CD4-positive, CD25-positive, alpha-beta regulatory T cell (primary cell): ENCODE data around the gene KCNMA1. TPM values are rescaled to one million over a fixed set of nuclear protein-coding genes. Genes with fewer than 3 reads are reported as not detected.

Experiments used
- ATAC-seq, 2 donors: fragments of 150-1000 bp; cut with Tn5 transposase; one replicate each; pipeline ENCODE4 v1.10.0; 2021; ENCODE audit warnings: low read depth in 2 of 2, moderate number of reproducible peaks in 2 of 2, moderate library complexity in 1 of 2
- DNase-seq, 3 donors: peaks; one replicate each; pipeline versions ENCODE4 v3.0.0 to v3.0.0-alpha.2; 2012 to 2022; ENCODE audit warnings: mixed read lengths in 1 of 3
- H3K27ac ChIP-seq: one replicate; pipeline ENCODE4 v1.7.0; 2013; ENCODE audit warnings: mild to moderate bottlenecking, low read length; ENCODE audit not compliant: insufficient read depth, poor library complexity, severe bottlenecking
- H3K27me3 ChIP-seq: one replicate; pipeline ENCODE4 v1.7.0; 2013; ENCODE audit warnings: low read length; ENCODE audit not compliant: control insufficient read depth, insufficient read depth
- H3K36me3 ChIP-seq: one replicate; pipeline ENCODE4 v1.7.0; 2013; ENCODE audit warnings: mild to moderate bottlenecking, low read length, moderate library complexity; ENCODE audit not compliant: control insufficient read depth, insufficient read depth
- H3K4me1 ChIP-seq: 2 replicates; pipeline ENCODE4 v1.7.0; 2013; ENCODE audit warnings: mild to moderate bottlenecking, low read length; ENCODE audit not compliant: insufficient read depth, control insufficient read depth, poor library complexity, severe bottlenecking
- H3K4me3 ChIP-seq: one replicate; pipeline ENCODE4 v1.7.0; 2013; ENCODE audit warnings: low read depth, mild to moderate bottlenecking, low read length, moderate library complexity
- H3K9me3 ChIP-seq, 2 experiments: 1 replicate in 1 of 2; 2 replicates in 1 of 2; pipeline ENCODE4 v1.7.0; 2013; ENCODE audit warnings: low read length in 2 of 2, mild to moderate bottlenecking in 1 of 2, moderate library complexity in 1 of 2; ENCODE audit not compliant: control insufficient read depth in 2 of 2
- H3K27ac Mint-ChIP-seq, 3 donors: one replicate each; pipeline ENCODE4 v1.8.0; 2020 to 2022; ENCODE audit warnings: mild to moderate bottlenecking in 3 of 3, mixed read lengths in 3 of 3, moderate library complexity in 2 of 3
- H3K27me3 Mint-ChIP-seq: one replicate; pipeline ENCODE4 v1.8.0; 2022; ENCODE audit warnings: mild to moderate bottlenecking, mixed read lengths
- H3K36me3 Mint-ChIP-seq: one replicate; pipeline ENCODE4 v1.8.0; 2020; ENCODE audit warnings: mixed read lengths
- H3K4me1 Mint-ChIP-seq, 4 donors: one replicate each; pipeline ENCODE4 v1.8.0; 2020 to 2022; ENCODE audit warnings: mixed read lengths in 4 of 4, mild to moderate bottlenecking in 1 of 4
- H3K4me3 Mint-ChIP-seq, 4 donors: one replicate each; pipeline ENCODE4 v1.8.0; 2020 to 2022; ENCODE audit warnings: mild to moderate bottlenecking in 4 of 4, mixed read lengths in 4 of 4, moderate library complexity in 3 of 4
- H3K9me3 Mint-ChIP-seq, 7 donors: one replicate each; pipeline ENCODE4 v1.8.0; 2020 to 2022; ENCODE audit warnings: mixed read lengths in 7 of 7, mild to moderate bottlenecking in 3 of 7, moderate library complexity in 2 of 7
- polyA plus RNA-seq, 4 donors: library from polyadenylated mRNA; unstranded; fragments of 300-500 nt; fragmentation: Illumina TruSeq; gene quantifications; one replicate each; pipeline ENCODE4 v1.2.3, GENCODE V29; 2021
- total RNA-seq: library from RNA; stranded (reverse); gene quantifications from one replicate; pipeline ENCODE4 v1.2.3, GENCODE V29; 2022

KCNMA1 gene
- total and polyA plus RNA-seq, 5 donors from 2014 or later, result not detected

DNA sequence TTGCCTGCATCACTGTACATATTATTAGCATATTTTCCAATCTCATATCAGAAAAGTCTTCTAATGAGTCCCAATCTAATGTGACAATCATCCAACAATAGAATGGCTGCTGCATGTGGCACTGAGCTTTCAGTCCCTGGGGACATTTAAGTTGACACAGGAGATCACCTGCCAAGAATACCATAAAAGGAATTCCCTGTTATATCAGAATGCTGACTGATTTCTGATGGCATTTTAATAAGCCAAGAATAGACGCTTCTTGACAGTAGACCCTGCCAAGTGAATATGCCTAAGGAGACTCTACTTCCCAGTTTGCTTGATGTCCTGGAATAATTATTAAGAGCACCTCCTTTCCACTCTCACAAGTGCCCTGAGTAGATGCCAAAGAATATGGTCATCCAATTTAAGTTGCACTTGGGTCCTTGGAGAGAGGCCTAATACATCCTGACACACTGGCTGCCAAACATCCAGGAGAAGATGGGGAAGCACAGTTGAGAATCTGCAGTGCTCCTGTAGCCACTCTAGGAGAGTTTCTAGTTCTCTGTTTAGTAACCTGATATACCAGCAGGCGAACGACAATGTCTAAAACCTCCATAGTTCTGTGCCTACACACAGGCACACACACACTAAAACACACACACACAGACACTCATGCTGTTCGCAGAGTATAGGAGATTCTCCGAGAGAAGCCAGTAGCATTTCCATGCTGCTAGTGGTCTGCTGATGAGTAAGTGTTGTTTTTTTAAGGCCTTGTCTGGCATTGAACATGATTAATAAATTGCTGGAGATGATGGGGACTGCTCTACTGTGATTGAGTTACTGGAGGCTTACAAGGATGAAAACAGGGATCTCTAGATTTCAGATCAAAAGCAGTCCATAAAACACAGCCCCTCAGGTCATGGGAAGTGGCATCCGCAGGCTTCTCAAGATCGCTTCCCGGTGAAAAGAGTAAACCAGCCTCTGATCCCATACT, 369.6 kb downstream of the KCNMA1 start:
- no peaks in the 10 kb centered on the region for H3K27me3 ChIP-seq
- no peaks in the 10 kb centered on the region for H3K36me3 ChIP-seq
- no peaks in the 10 kb centered on the region for H3K9me3 ChIP-seq
- Mint-ChIP-seq H3K4me1 (peaks cover 0 to 4% (median 0%) of the 10 kb centered on the region in 4 donors), H3K27me3 (no peaks in the 10 kb centered on the region), H3K36me3 (no peaks in the 10 kb centered on the region), H3K9me3 (peaks cover 0 to 5% (median 0%) of the 10 kb centered on the region in 7 donors), H3K4me3 (no peak overlapping the region), H3K27ac (no peak overlapping the region)
- ATAC-seq (no peak), DNase-seq (no peak)
- H3K4me3 ChIP-seq, result no peak overlapping the region
- no peaks in the 10 kb centered on the region for H3K4me1 ChIP-seq
- no peak overlapping the region for H3K27ac ChIP-seq

GRCh38 chr10:77266242-77266641, 371.4 kb downstream of the KCNMA1 start:
- Histone ChIP-seq H3K27me3 (no peaks in the 10 kb centered on the region), H3K36me3 (no peaks in the 10 kb centered on the region), H3K27ac (no peak overlapping the region), H3K4me1 (no peaks in the 10 kb centered on the region), H3K4me3 (no peak overlapping the region), H3K9me3 (no peaks in the 10 kb centered on the region)
- Mint-ChIP-seq H3K4me1 (peaks cover 0 to 4% (median 0%) of the 10 kb centered on the region in 4 donors), H3K4me3 (no peak overlapping the region), H3K27ac (no peak overlapping the region), H3K36me3 (no peaks in the 10 kb centered on the region), H3K27me3 (no peaks in the 10 kb centered on the region), H3K9me3 (peaks cover 0 to 5% (median 2%) of the 10 kb centered on the region in 7 donors)
- DNase-seq (no peak), ATAC-seq (no peak)

DNA sequence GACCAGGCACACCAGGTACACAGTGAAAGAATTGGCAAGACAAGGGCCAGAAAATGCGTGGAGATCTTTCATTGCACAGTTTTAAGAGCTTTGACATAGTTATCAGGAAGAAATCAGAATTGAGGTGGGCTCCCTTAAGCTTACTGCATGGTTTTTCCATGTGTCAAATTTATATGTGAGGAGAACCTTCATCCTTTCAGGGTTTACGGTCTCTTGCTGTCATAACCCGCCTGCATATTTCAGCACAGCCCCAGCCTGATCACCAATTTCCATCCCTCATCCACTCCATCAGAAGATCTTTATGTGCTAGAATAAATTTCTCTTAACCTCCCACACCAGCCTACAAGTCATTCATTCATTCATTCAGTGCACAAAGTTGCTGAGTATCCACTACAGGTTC, 373.1 kb downstream of the KCNMA1 start:
- no peaks in the 10 kb centered on the region for H3K9me3 ChIP-seq
- H3K36me3 ChIP-seq, result no peaks in the 10 kb centered on the region
- H3K27me3 Mint-ChIP-seq, result no peaks in the 10 kb centered on the region
- H3K27me3 ChIP-seq, result no peaks in the 10 kb centered on the region
- peak overlapping the region in 1 of 3 donors; percentile 87 for H3K27ac Mint-ChIP-seq
- no peaks in the 10 kb centered on the region for H3K36me3 Mint-ChIP-seq
- H3K4me1 Mint-ChIP-seq, result peaks cover 0 to 4% (median 0%) of the 10 kb centered on the region in 4 donors
- H3K27ac ChIP-seq, result no peak overlapping the region
- no peaks in the 10 kb centered on the region for H3K4me1 ChIP-seq
- H3K9me3 Mint-ChIP-seq, result peaks cover 0 to 5% (median 2%) of the 10 kb centered on the region in 7 donors
- ATAC-seq (no peak), DNase-seq (no peak)
- H3K4me3 ChIP-seq, result no peak overlapping the region
- no peak overlapping the region for H3K4me3 Mint-ChIP-seq

DNA sequence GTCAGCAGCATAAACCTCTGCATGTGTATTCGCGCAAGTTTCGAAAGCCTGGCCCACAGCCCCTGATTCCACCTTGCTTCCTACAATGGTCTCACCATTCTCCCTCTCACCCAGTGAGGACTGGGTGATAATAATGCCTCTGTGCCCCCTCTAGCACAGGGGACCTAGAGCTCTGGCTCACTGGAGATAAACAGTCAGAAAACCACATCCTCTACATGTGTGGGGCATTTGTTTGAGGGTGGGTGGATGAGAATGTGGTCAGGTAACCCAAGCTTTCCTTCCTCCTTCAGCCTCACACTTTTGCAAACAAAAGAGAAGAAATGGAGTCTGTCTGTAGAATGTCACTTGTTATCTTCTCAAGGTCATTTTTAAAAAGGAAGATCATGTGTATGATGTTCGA, 373.5 kb downstream of the KCNMA1 start:
- Mint-ChIP-seq H3K27ac (no peak overlapping the region), H3K4me3 (no peak overlapping the region), H3K4me1 (peaks cover 0 to 4% (median 0%) of the 10 kb centered on the region in 4 donors), H3K9me3 (peaks cover 0 to 5% (median 2%) of the 10 kb centered on the region in 7 donors), H3K36me3 (no peaks in the 10 kb centered on the region), H3K27me3 (no peaks in the 10 kb centered on the region)
- no peak overlapping the region for H3K27ac ChIP-seq
- H3K9me3 ChIP-seq, result no peaks in the 10 kb centered on the region
- ATAC-seq (no peak), DNase-seq (peak in 1 of 3 donors; percentile 1)
- H3K4me3 ChIP-seq, result no peak overlapping the region
- no peaks in the 10 kb centered on the region for H3K27me3 ChIP-seq
- H3K36me3 ChIP-seq, result no peaks in the 10 kb centered on the region
- H3K4me1 ChIP-seq, result no peaks in the 10 kb centered on the region

- Histone ChIP-seq H3K27me3 (no peaks in the 10 kb centered on the region), H3K27ac (no peak overlapping the region), H3K4me3 (no peak overlapping the region), H3K36me3 (no peaks in the 10 kb centered on the region), H3K9me3 (no peaks in the 10 kb centered on the region), H3K4me1 (no peaks in the 10 kb centered on the region)
- H3K9me3 Mint-ChIP-seq, result peaks cover 0 to 5% (median 2%) of the 10 kb centered on the region in 7 donors
- H3K36me3 Mint-ChIP-seq, result no peaks in the 10 kb centered on the region
- no peak overlapping the region for H3K4me3 Mint-ChIP-seq
- ATAC-seq (no peak), DNase-seq (no peak)
- peaks cover 0 to 4% (median 0%) of the 10 kb centered on the region in 4 donors for H3K4me1 Mint-ChIP-seq
- no peaks in the 10 kb centered on the region for H3K27me3 Mint-ChIP-seq
- no peak overlapping the region for H3K27ac Mint-ChIP-seq
Observed at GRCh38 chr10:77263700-77264099, 373.9 kb downstream of the KCNMA1 start.

GRCh38 chr10:77261146-77261545, 376.5 kb downstream of the KCNMA1 start:
- peaks cover 0 to 4% (median 0%) of the 10 kb centered on the region in 4 donors for H3K4me1 Mint-ChIP-seq
- no peaks in the 10 kb centered on the region for H3K36me3 ChIP-seq
- H3K36me3 Mint-ChIP-seq, result no peaks in the 10 kb centered on the region
- H3K27me3 Mint-ChIP-seq, result no peaks in the 10 kb centered on the region
- H3K27ac Mint-ChIP-seq, result no peak overlapping the region
- no peak overlapping the region for H3K4me3 Mint-ChIP-seq
- no peaks in the 10 kb centered on the region for H3K4me1 ChIP-seq
- H3K9me3 Mint-ChIP-seq, result peaks cover 0 to 5% (median 2%) of the 10 kb centered on the region in 7 donors
- DNase-seq (no peak), ATAC-seq (no peak)
- H3K4me3 ChIP-seq, result no peak overlapping the region
- no peaks in the 10 kb centered on the region for H3K9me3 ChIP-seq
- no peaks in the 10 kb centered on the region for H3K27me3 ChIP-seq
- H3K27ac ChIP-seq, result no peak overlapping the region

DNA sequence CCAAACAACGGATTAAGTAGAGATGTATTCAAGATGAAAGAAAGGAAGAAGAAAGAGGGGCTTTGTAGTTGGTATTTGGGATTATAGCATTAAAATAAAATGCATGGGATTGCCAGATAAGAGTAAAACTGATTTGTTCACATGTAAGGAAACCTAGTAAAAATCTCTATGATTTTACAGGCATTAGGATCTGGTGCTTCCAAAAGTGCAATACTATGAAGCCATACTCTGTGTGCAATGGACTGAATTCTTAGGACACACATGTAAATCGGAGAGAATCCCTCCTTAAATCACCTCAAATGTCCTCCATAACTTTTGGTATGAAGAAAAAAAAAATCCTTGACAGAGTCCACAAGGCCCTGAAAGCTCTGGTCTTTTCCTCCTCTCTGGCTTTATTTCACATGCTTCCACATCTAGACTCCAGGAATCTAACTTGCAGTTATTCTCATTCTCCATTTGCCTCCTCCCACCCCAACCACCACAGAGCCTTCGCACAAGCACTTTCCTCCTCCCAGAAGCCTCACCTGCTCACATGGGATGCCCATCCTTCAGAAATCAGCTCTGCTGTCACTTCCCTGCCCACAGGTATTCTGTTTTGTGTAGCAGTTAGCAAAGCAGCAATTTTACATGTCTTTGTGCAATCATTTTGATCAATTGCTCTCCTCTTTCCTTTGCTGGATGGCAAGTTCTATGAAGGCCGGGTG, 378.3 kb downstream of the KCNMA1 start:
- no peak for ATAC-seq
- H3K4me3 ChIP-seq, result no peak overlapping the region
- Mint-ChIP-seq H3K27ac (no peak overlapping the region), H3K27me3 (no peaks in the 10 kb centered on the region), H3K4me1 (peaks cover 0 to under 1% (median 0%) of the 10 kb centered on the region in 4 donors), H3K4me3 (no peak overlapping the region), H3K9me3 (peaks cover 0 to 3% (median 2%) of the 10 kb centered on the region in 7 donors), H3K36me3 (no peaks in the 10 kb centered on the region)
- H3K4me1 ChIP-seq, result no peaks in the 10 kb centered on the region
- no peak overlapping the region for H3K27ac ChIP-seq
- H3K9me3 ChIP-seq, result no peaks in the 10 kb centered on the region
- H3K27me3 ChIP-seq, result no peaks in the 10 kb centered on the region
- no peak for DNase-seq
- H3K36me3 ChIP-seq, result no peaks in the 10 kb centered on the region
